HepG2 (cell line): ENCODE results near the gene CDYL. TPM values are rescaled to one million over a fixed set of nuclear protein-coding genes. Genes with fewer than 3 reads are reported as not detected.

Experiments used
- ADNP ChIP-seq: sonication (generic); formaldehyde crosslinking; IDR thresholded peaks from 2 replicates; pipeline ENCODE4 v1.4.0; 2020; ENCODE audit warnings: missing genetic modification reagents
- ARNTL ChIP-seq: sonication (generic); formaldehyde crosslinking; IDR thresholded peaks from 2 replicates; pipeline ENCODE4 v1.4.0; 2020; ENCODE audit warnings: mild to moderate bottlenecking, missing genetic modification reagents
- CBX1 ChIP-seq: IDR thresholded peaks from one replicate; pipeline ENCODE4 v1.6.1; 2016; ENCODE audit warnings: antibody characterized with exemption, low read depth
- DMAP1 ChIP-seq: IDR thresholded peaks from 2 replicates; pipeline ENCODE4 v1.6.1; 2016
- GABPB1 ChIP-seq: IDR thresholded peaks from 2 replicates; pipeline ENCODE4 v1.6.1; 2016; ENCODE audit warnings: mild to moderate bottlenecking, missing genetic modification reagents, moderate library complexity, missing compliant biosample characterization
- GTF2F1 ChIP-seq: fragments of 150-350 bp; IDR thresholded peaks from 2 replicates; pipeline ENCODE4 v1.6.1; 2014; ENCODE audit warnings: low read length
- HNF4G ChIP-seq, 2 experiments: sonication (generic) in 1 of 2; formaldehyde crosslinking in 1 of 2; IDR thresholded peaks; 2 replicates each; pipeline versions ENCODE4 v1.4.0 to v1.6.1; 2011 to 2020; ENCODE audit warnings: borderline replicate concordance in 2 of 2, low read depth in 2 of 2, mild to moderate bottlenecking in 2 of 2, low read length in 1 of 2, missing genetic modification reagents in 1 of 2, moderate library complexity in 1 of 2
- HNRNPH1 ChIP-seq: fragments of 200-400 bp; formaldehyde crosslinking; optimal IDR thresholded peaks from 2 replicates; pipeline ENCODE3; 2017; ENCODE audit warnings: mild to moderate bottlenecking, low read depth, low read length
- IRF2 ChIP-seq: IDR thresholded peaks from 2 replicates; pipeline ENCODE4 v1.6.1; 2018; ENCODE audit warnings: missing genetic modification reagents, missing compliant biosample characterization
- LCORL ChIP-seq, 2 experiments: fragments of 450-650 bp in 1 of 2; sonication (generic) in 1 of 2; formaldehyde crosslinking in 1 of 2; IDR thresholded peaks; 2 replicates each; pipeline versions ENCODE4 v1.5.0 to v1.6.1; 2017 to 2020; ENCODE audit warnings: antibody characterized with exemption in 1 of 2, missing genetic modification reagents in 1 of 2
- LRRFIP1 ChIP-seq: sonication (generic); formaldehyde crosslinking; conservative IDR thresholded peaks from 2 replicates; pipeline ENCODE4 v1.4.0; 2020; ENCODE audit warnings: missing genetic modification reagents
- MEF2D ChIP-seq: sonication (generic); formaldehyde crosslinking; IDR thresholded peaks from 2 replicates; pipeline ENCODE4 v1.5.1; 2020; ENCODE audit warnings: mild to moderate bottlenecking, missing genetic modification reagents
- MTF2 ChIP-seq: sonication (generic); formaldehyde crosslinking; IDR thresholded peaks from 2 replicates; pipeline ENCODE4 v1.5.0; 2020; ENCODE audit warnings: missing genetic modification reagents, borderline replicate concordance
- PLRG1 ChIP-seq: fragments of 450-650 bp; conservative IDR thresholded peaks from 2 replicates; pipeline ENCODE4 v1.6.1; 2016
- SMC3 ChIP-seq: IDR thresholded peaks from 2 replicates; pipeline ENCODE4 v1.6.1; 2011; ENCODE audit warnings: low read length, improper control_type of control experiment
- SOX5 ChIP-seq: IDR thresholded peaks from 2 replicates; pipeline ENCODE4 v1.6.1; 2016; ENCODE audit warnings: borderline replicate concordance
- STAT5B ChIP-seq: sonication (generic); formaldehyde crosslinking; IDR thresholded peaks from 2 replicates; pipeline ENCODE4 v1.4.0; 2020; ENCODE audit warnings: missing genetic modification reagents
- TBP ChIP-seq: sonication (generic); formaldehyde crosslinking; IDR thresholded peaks from 2 replicates; pipeline ENCODE4 v1.5.0; 2020; ENCODE audit warnings: missing genetic modification reagents
- ZBTB38 ChIP-seq: sonication (generic); formaldehyde crosslinking; IDR thresholded peaks from 2 replicates; pipeline ENCODE4 v1.5.1; 2020; ENCODE audit warnings: mild to moderate bottlenecking, missing genetic modification reagents
- ZMYM4 ChIP-seq: sonication (generic); formaldehyde crosslinking; IDR thresholded peaks from 2 replicates; pipeline ENCODE4 v1.8.1; 2023; ENCODE audit warnings: mild to moderate bottlenecking, missing genetic modification reagents
- ZNF136 ChIP-seq: sonication (generic); formaldehyde crosslinking; IDR thresholded peaks from 2 replicates; pipeline ENCODE4 v1.8.1; 2022; ENCODE audit warnings: low read depth, mild to moderate bottlenecking, moderate library complexity, missing genetic modification reagents
- ZNF207 ChIP-seq: fragments of 450-650 bp; IDR thresholded peaks from 2 replicates; pipeline ENCODE4 v1.6.1; 2016; ENCODE audit warnings: antibody characterized with exemption, borderline replicate concordance
- ZNF234 ChIP-seq: sonication (generic); formaldehyde crosslinking; conservative IDR thresholded peaks from 2 replicates; pipeline ENCODE4 v1.5.1; 2020; ENCODE audit warnings: mild to moderate bottlenecking, missing genetic modification reagents
- ZNF292 ChIP-seq: sonication (generic); formaldehyde crosslinking; IDR thresholded peaks from 2 replicates; pipeline ENCODE4 v1.8.1; 2022; ENCODE audit warnings: mild to moderate bottlenecking, low read depth, missing genetic modification reagents, borderline replicate concordance
- ZNF296 ChIP-seq: sonication (generic); formaldehyde crosslinking; conservative IDR thresholded peaks from 2 replicates; pipeline ENCODE4 v1.5.0; 2020; ENCODE audit warnings: mild to moderate bottlenecking, missing genetic modification reagents
- ZNF331 ChIP-seq: sonication (generic); formaldehyde crosslinking; IDR thresholded peaks from 2 replicates; pipeline ENCODE4 v1.4.0; 2020; ENCODE audit warnings: missing genetic modification reagents
- ZNF501 ChIP-seq: sonication (generic); formaldehyde crosslinking; IDR thresholded peaks from 2 replicates; pipeline ENCODE4 v1.5.1; 2020; ENCODE audit warnings: mild to moderate bottlenecking, moderate library complexity, missing genetic modification reagents
- ZNF562 ChIP-seq: sonication (generic); formaldehyde crosslinking; IDR thresholded peaks from 2 replicates; pipeline ENCODE4 v1.8.0; 2022; ENCODE audit warnings: missing genetic modification reagents, borderline replicate concordance
- ZNF605 ChIP-seq: sonication (generic); formaldehyde crosslinking; IDR thresholded peaks from 2 replicates; pipeline ENCODE4 v1.8.0; 2022; ENCODE audit warnings: mild to moderate bottlenecking, missing genetic modification reagents
- ZNF616 ChIP-seq: sonication (generic); formaldehyde crosslinking; IDR thresholded peaks from 2 replicates; pipeline ENCODE4 v1.5.0; 2020; ENCODE audit warnings: low read depth, mild to moderate bottlenecking, missing genetic modification reagents
- ZNF776 ChIP-seq: sonication (generic); formaldehyde crosslinking; IDR thresholded peaks from 2 replicates; pipeline ENCODE4 v1.4.0; 2020; ENCODE audit warnings: mild to moderate bottlenecking, missing genetic modification reagents
- ZSCAN9 ChIP-seq: IDR thresholded peaks from 2 replicates; pipeline ENCODE4 v1.6.1; 2016; ENCODE audit warnings: borderline replicate concordance
- polyA plus RNA-seq, 8 experiments: library from polyadenylated mRNA; depleted of rRNA in 3 of 8; stranded (reverse) in 7 of 8; unstranded in 1 of 8; fragments of >200 nt; fragmentation: Illumina TruSeq in 4 of 8; extraction: Trizol in 4 of 8; gene quantifications; 2 replicates each; pipeline versions ENCODE4 v1.2.1 to v1.2.3, GENCODE V29; 2011 to 2016; ENCODE audit warnings: low read depth in 4 of 8, missing spikeins in 1 of 8, mixed read lengths in 1 of 8; ENCODE audit not compliant: insufficient read depth in 1 of 8
- total RNA-seq, 5 experiments: library from RNA; depleted of rRNA; stranded (reverse); fragments of >200 nt; fragmentation: Illumina TruSeq; extraction: Trizol; gene quantifications; 2 replicates each; pipeline ENCODE4 v1.2.3, GENCODE V29; 2016; ENCODE audit warnings: low read depth in 1 of 5

Gene CDYL
- total and polyA plus RNA-seq, 2 of the 13 experiments (the other 11 are each of a cell fraction or from before 2014, with no cell fraction given): 22.8 to 105 TPM

- TF ChIP-seq LCORL (IDR thresholded peaks at IDR 0.05) (no peak), LCORL (CRISPR knock-in tag; IDR thresholded peaks at IDR 0.05) (peak; percentile 30; the same call in 1 of the 2 replicates), PLRG1 (no peak), ZNF292 (CRISPR knock-in tag) (peak; percentile 49; the same call in 1 of the 2 replicates), ZMYM4 (0 out of 2 replicates have a peak, but pooled peaks have one; percentile 43), SOX5 (CRISPR knock-in tag) (0 out of 2 replicates have a peak, but pooled peaks have one; percentile 25), ARNTL (CRISPR knock-in tag) (no peak), ZNF331 (0 out of 2 replicates have a peak, but pooled peaks have one; percentile 27), MTF2 (CRISPR knock-in tag) (no peak), ZNF296 (CRISPR knock-in tag) (no peak), TBP (CRISPR knock-in tag) (no peak), ZNF562 (CRISPR knock-in tag) (no peak), HNRNPH1 (no peak), DMAP1 (CRISPR knock-in tag) (0 out of 2 replicates have a peak, but pooled peaks have one; percentile 46), LRRFIP1 (CRISPR knock-in tag) (no peak), ZNF605 (CRISPR knock-in tag) (no peak), GTF2F1 (no peak), ZSCAN9 (no peak), ZNF776 (CRISPR knock-in tag) (no peak), ZNF207 (no peak), IRF2 (CRISPR knock-in tag) (no peak), HNF4G (IDR thresholded peaks at IDR 0.05; ENCODE audit: borderline replicate concordance, low read depth, low read length) (no peak), HNF4G (CRISPR knock-in tag; IDR thresholded peaks at IDR 0.05; ENCODE audit: borderline replicate concordance, low read depth) (no peak), ZNF136 (CRISPR knock-in tag) (no peak), ZNF234 (CRISPR knock-in tag) (no peak), ADNP (CRISPR knock-in tag) (no peak), ZNF616 (no peak), SMC3 (no peak), MEF2D (CRISPR knock-in tag) (no peak), ZNF501 (0 out of 2 replicates have a peak, but pooled peaks have one; percentile 49), STAT5B (CRISPR knock-in tag) (no peak), GABPB1 (CRISPR knock-in tag) (no peak), ZBTB38 (CRISPR knock-in tag) (peak; percentile 25; the same call in 1 of the 2 replicates), CBX1 (no peak)
These were observed 77.7 kb downstream of the CDYL start (continued) for GRCh38 chr6:4853782-4854511.
